ENCODE measurements around the gene MRAS.
"Not testable (repeated sequence)": the region's sequence is repeated elsewhere in the genome, so short reads cannot be mapped to it uniquely, and the experiment has no call there.

The MRAS gene

GRCh38 chr3:138367911-138368310 is 19.5 kb downstream of the MRAS start:
- FAIRE-seq = no peak

- FAIRE-seq = no peak
These were observed 20.9 kb downstream of the MRAS start for GRCh38 chr3:138369151-138369900.

- FAIRE-seq = no peak
These were observed 21.9 kb downstream of the MRAS start for GRCh38 chr3:138370321-138370720.

DNA sequence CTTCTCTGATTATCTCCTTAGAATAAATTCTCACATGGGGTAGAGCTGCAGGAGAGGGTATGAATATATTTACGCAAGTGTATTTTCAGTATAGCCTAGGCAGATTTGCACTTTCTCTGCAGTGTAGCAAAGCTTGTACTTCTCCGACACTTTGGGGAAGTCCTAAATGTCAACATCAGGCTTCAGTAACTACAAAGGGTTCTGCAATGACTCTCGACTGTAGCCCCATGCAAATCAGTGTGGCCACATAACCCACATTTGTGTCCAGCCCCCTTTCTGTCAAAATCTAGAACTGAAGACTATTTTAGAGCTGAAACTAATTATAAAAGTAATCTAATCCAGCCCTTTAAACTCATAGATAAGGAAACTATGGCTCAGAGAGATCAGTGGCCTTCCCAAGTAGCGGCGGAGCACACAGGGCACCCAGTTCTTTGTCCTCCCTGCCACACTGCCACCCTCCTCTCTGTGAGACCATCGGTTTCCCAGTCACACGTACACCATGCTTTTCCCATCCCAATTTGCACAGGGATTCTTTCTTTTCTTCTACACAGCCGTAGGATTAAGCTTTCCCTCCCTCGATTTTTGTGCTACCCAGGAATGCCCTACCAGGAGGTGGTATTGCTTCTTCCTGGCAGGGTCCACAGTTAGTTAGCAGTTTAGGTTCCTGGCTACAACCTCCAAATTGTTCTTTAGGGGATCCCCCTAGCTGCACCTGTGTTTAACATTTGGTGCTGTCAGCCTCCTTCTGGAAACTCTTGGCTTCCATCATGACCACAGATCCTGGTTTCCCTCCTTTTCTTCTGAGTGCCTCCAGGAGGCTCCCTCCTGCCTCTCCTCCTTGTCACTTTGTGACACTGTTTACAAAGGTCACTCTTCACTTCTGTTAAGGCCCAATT is 22.9 kb downstream of the MRAS start:
- no peak for FAIRE-seq

DNA sequence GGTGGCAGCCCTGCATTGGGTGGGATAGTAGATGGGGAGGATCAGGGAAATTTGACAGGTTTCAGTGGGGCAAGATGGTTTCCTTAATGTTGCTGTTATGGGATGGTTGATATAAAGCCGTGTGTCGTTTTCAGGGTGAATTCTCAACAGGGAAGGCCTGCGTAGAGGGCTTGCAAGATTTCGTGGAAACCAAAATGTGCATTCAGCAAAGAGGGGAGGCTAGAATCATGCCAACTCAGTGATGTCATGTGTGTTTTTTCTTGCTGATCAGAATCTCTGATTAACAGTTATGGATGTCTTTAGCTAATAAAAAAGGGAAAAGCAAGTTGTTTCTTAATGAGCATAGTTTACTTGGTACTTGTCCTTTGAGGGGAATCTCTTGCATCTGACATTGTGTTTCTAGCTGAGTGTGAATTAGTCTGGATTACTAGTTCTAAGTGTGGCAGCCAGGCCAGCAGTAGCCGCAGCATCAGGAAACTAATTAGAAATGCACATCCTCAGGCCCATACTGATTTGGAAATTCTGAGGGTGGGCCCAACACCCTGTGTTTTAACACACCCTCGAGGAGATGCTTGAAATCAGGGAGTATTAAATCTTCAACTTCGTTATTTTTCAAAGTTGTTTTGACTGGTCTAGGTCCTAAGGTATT is 24.8 kb downstream of the MRAS start:
- FAIRE-seq = no peak

DNA sequence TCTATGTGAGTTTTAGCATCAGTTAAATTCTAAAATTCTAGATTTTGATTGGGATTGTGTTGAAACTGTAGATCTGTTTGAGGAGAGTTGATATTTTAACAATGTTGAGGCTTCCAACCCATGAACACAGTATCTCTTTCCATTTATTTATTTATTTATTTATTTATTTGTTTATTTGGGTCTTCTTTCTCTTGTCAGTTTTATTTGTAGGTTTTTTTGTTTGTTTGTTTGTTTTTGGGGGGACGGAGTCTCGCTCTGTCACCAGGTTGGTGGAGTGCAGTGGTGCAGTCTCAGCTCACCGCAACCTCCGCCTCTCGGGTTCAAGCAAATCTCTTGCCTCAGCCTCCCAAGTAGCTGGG is 25.3 kb downstream of the MRAS start:
- no peak for FAIRE-seq

- no peak for FAIRE-seq
These were observed 26.3 kb downstream of the MRAS start for GRCh38 chr3:138374573-138375134.

- FAIRE-seq = no peak
These were observed 27.1 kb downstream of the MRAS start for GRCh38 chr3:138375447-138375846.

DNA sequence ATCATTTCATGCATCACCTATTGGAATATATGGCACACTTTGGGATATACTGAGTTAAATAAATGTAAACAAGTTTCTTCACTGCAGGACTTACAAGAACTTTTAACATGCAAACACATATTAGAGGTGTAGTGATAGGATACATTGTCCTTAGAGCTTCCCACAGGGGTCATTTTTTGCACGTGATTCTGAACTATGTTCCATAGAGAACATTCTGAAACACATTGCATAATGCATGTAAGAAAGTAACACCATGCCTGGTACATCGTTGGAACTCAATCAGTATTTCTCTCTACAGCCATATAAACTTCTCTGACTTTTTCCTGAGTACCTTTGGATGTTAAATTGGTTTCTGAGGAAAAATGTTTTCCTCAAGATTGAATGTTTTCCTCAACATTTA is 28.3 kb downstream of the MRAS start:
- FAIRE-seq = no peak

- FAIRE-seq = not testable (repeated sequence)
These were observed 28.8 kb downstream of the MRAS start for GRCh38 chr3:138377212-138377611.

- FAIRE-seq = no peak
These were observed 29.4 kb downstream of the MRAS start for GRCh38 chr3:138377804-138378203.

DNA sequence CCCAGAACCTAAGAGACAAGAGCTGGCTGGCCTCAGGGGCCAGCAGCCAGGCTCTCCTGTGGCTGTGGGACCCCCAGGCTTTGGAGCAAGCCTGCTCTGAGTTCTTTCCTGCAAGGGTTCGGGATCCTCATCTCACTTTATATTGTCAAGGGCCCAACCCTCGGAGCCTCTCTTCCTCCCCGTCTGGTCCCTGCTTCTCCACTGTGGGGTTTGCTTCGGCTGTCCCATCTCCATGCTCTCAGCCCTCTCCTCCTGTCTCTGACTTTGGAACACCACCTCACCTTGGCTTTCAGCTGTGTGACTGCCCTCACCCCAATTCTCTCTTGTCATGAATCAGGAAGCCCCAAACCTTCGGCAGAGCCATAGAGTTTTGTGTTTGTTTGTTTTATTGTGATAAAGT is 30.0 kb downstream of the MRAS start:
- no peak for FAIRE-seq

GRCh38 chr3:138378990-138379389 is 30.6 kb downstream of the MRAS start:
- no peak for FAIRE-seq

- FAIRE-seq = no peak
These were observed 33.1 kb downstream of the MRAS start for GRCh38 chr3:138381413-138381901.

- no peak for FAIRE-seq
These were observed 33.8 kb downstream of the MRAS start for GRCh38 chr3:138381950-138382715.

- FAIRE-seq = no peak
These were observed 35.5 kb downstream of the MRAS start for GRCh38 chr3:138383715-138384465.

DNA sequence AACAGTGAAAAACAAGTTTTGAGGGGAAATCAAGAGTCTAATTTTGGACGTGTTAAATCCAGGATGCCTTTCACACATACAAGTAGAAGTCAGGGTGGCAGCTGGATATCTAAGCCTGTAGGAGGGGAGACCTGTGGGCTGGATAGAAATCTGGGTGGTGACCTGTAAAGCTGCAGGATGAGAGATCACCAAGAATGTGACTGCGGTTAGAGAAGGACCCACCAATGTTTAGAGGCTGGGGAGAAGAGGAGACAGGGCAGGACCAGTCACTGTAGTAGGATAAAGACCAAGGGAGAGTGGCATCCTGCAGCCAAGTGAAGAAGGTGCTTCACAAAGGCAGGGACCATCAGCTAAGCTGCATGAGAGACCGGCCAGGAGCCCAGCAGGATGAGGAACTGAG is 36.2 kb downstream of the MRAS start:
- no peak for FAIRE-seq

DNA sequence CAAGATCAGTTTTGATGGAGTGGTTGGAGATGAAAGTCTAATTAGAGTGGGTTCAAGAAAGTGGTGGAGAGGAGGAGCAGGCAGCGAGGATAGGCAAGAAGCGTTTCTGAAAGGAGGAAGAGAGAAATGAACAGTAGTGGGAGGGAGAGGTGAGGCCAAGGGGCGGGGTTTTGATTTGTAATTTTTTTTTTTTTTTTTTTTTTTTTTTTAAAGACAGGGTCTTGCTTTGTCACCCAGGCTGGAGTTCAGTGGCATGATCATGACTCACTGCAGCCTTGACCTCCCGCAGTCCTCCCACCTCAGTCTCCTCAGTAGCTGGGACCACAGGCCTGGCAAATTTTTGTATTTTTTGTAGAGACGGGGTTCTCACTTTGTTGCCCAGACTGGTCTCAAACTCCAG is 36.6 kb downstream of the MRAS start:
- FAIRE-seq = no peak

DNA sequence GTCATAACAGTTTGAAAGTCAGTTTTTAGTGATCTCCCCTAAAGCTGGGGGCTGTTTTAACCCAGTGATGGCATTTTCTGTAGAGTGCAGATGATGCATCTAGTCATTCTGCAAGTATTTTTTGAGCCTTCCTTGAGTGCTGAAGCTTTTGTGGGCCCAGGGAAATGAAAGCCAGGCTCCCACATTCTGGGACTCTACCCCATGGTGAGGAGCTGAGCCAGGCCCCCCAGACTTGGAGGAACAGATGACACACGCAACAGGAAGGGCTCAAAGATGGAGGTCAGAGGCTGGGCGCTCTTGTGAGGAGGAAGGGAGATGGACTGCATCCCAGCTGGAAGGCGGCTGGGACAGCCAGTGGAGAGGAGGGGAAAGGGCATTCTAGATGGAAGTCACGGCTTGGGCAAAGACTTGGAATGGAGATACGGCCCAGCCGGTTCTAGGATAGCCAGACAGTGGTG is 40.8 kb downstream of the MRAS start:
- FAIRE-seq = no peak

DNA sequence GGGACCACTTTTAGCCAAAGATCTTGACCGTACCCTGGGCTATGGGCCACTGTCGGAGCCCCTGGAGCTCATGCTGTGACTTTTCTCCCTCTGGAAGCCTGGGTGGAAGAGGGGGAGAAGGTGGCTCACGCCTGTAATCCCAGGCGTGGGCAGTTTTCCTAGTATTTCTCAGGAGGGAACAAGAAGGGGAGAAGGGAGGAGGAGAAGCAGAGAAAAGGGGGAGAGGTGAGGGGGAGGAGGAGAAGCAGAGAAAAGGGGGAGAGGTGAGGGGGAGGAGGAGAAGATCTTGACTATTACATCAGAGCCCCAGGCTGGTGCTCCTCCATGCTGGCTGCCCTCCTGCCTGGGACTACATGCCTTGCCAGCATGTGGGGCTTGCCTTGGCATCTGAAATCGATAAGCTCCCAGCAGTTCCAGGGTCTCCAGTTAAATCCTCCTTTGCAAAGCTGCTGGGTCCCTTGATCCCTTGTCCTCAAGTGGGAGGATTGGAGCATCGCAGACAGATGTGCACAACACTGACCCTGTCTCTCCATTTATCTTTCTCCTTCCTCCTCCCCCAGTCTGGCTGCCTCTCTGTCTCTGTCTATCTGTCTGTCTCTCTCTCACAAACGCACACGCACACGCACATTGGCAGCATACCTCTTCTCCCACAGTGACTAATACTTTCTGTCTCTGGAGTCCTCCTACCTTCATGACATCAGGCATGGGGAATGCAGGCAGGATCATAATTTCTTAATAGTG is 41.6 kb downstream of the MRAS start:
- FAIRE-seq = no peak

GRCh38 chr3:138390582-138390932 is 42.2 kb downstream of the MRAS start:
- FAIRE-seq = no peak

All from islet of Langerhans (tissue), 1 donor.